ENCODE data around the gene MAP6.

DNA sequence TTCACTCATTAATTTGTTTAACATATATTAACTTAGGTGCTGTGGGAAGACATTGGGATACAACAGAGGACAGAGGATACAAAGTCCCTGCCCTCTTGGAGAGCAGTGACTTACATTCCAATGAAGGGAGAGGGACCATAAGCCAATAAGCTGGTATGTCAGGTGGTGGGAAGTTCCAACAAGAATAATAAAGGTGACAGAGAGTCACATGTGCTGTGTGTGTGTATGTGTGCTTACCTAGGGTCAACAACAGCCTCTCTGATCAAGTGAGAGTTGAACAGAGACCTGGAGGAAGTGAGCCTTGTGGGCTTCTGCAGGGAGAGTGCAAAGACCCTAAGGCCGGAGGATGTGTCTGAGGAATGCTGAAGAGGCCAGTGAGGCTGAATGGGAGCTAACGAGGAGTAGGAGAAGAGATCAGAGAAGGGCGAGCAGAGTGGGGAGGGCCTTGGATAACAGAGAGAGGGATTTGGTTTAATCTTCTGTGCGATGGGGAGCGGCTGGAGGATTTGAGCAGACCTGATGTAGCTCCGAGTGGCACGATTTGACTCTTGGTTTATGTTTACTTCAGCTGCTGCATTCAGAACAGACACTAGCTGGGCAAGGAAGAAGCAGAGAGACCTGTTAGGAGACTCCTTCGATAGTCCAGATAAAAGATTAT is 35.3 kb downstream of the MAP6 start:
- TF ChIP-seq, protein P1, sequence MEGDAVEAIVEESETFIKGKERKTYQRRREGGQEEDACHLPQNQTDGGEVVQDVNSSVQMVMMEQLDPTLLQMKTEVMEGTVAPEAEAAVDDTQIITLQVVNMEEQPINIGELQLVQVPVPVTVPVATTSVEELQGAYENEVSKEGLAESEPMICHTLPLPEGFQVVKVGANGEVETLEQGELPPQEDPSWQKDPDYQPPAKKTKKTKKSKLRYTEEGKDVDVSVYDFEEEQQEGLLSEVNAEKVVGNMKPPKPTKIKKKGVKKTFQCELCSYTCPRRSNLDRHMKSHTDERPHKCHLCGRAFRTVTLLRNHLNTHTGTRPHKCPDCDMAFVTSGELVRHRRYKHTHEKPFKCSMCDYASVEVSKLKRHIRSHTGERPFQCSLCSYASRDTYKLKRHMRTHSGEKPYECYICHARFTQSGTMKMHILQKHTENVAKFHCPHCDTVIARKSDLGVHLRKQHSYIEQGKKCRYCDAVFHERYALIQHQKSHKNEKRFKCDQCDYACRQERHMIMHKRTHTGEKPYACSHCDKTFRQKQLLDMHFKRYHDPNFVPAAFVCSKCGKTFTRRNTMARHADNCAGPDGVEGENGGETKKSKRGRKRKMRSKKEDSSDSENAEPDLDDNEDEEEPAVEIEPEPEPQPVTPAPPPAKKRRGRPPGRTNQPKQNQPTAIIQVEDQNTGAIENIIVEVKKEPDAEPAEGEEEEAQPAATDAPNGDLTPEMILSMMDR (IDR thresholded peaks at IDR 0.05), result no peak
- TF ChIP-seq POLR2A (IDR thresholded peaks at IDR 0.05), result no peak

Data from right lobe of liver (tissue), 4 donors.